WTC11 (cell line): ENCODE data around the gene ARHGEF9.

ENCODE experiments used
- ATF3 ChIP-seq: sonication (generic); formaldehyde crosslinking; conservative IDR thresholded peaks from 2 replicates; pipeline ENCODE4 v1.8.1; 2022; ENCODE audit warnings: mild to moderate bottlenecking, missing genetic modification reagents
- CBFB ChIP-seq: sonication (generic); formaldehyde crosslinking; IDR thresholded peaks from 2 replicates; pipeline ENCODE4 v1.8.1; 2022; ENCODE audit warnings: mild to moderate bottlenecking, low read depth, missing genetic modification reagents
- CTCF ChIP-seq: fragments of 200-600 bp; IDR thresholded peaks from 2 replicates; pipeline ENCODE4 v1.8.0; 2022; ENCODE audit warnings: antibody characterized with exemption
- KAT7 ChIP-seq: sonication (generic); formaldehyde crosslinking; IDR thresholded peaks from 2 replicates; pipeline ENCODE4 v1.8.1; 2023; ENCODE audit warnings: missing genetic modification reagents, mild to moderate bottlenecking, borderline replicate concordance
- MYBL2 ChIP-seq: sonication (generic); formaldehyde crosslinking; IDR thresholded peaks from 2 replicates; pipeline ENCODE4 v1.8.1; 2023; ENCODE audit warnings: mild to moderate bottlenecking, moderate library complexity, missing genetic modification reagents
- NFYB ChIP-seq: sonication (generic); formaldehyde crosslinking; conservative IDR thresholded peaks from 2 replicates; pipeline ENCODE4 v1.8.0; 2022; ENCODE audit warnings: low read depth, missing genetic modification reagents
- NR2C2 ChIP-seq: sonication (generic); formaldehyde crosslinking; IDR thresholded peaks from 2 replicates; pipeline ENCODE4 v1.8.0; 2022; ENCODE audit warnings: mild to moderate bottlenecking, missing genetic modification reagents
- RORB ChIP-seq: fragments of 250-450 bp; sonication (Bioruptor Pico); IDR thresholded peaks from 2 replicates; pipeline ENCODE4 v1.9.0; 2021; ENCODE audit warnings: mild to moderate bottlenecking
- USF1 ChIP-seq: sonication (generic); formaldehyde crosslinking; IDR thresholded peaks from 2 replicates; pipeline ENCODE4 v1.8.0; 2022; ENCODE audit warnings: mild to moderate bottlenecking, missing genetic modification reagents
- ZNF416 ChIP-seq: fragments of 250-450 bp; sonication (Bioruptor Pico); IDR thresholded peaks from 2 replicates; pipeline ENCODE4 v1.9.0; 2021; ENCODE audit warnings: mild to moderate bottlenecking, inconsistent platforms
- TF ChIP-seq, protein P1 (sequence below): sonication (generic); formaldehyde crosslinking; IDR thresholded peaks from 2 replicates; pipeline ENCODE4 v1.8.1; 2023; ENCODE audit warnings: mild to moderate bottlenecking, missing genetic modification reagents, borderline replicate concordance
- TF ChIP-seq, protein P2 (sequence below): sonication (generic); formaldehyde crosslinking; IDR thresholded peaks from 2 replicates; pipeline ENCODE4 v1.8.1; 2023; ENCODE audit warnings: mild to moderate bottlenecking, missing genetic modification reagents
- TF ChIP-seq, protein P3 (sequence below): sonication (generic); formaldehyde crosslinking; IDR thresholded peaks from 2 replicates; pipeline ENCODE4 v1.8.0; 2022; ENCODE audit warnings: mild to moderate bottlenecking, missing genetic modification reagents
- TF ChIP-seq, protein P4 (sequence below): sonication (generic); formaldehyde crosslinking; IDR thresholded peaks from 2 replicates; pipeline ENCODE4 v1.8.1; 2022; ENCODE audit warnings: low read depth, missing genetic modification reagents, borderline replicate concordance

GRCh38 chrX:63737131-63737921 is 47.7 kb downstream of the ARHGEF9 start:
- TF ChIP-seq ATF3 (CRISPR knock-in tag) (no peak), CTCF (no peak), USF1 (CRISPR knock-in tag) (no peak), KAT7 (CRISPR knock-in tag) (no peak), ZNF416 (CRISPR knock-in tag) (no peak), NFYB (no peak), MYBL2 (CRISPR knock-in tag) (no peak), CBFB (CRISPR knock-in tag) (no peak), NR2C2 (CRISPR knock-in tag) (no peak), RORB (CRISPR knock-in tag) (no peak)
- TF ChIP-seq, protein P1, sequence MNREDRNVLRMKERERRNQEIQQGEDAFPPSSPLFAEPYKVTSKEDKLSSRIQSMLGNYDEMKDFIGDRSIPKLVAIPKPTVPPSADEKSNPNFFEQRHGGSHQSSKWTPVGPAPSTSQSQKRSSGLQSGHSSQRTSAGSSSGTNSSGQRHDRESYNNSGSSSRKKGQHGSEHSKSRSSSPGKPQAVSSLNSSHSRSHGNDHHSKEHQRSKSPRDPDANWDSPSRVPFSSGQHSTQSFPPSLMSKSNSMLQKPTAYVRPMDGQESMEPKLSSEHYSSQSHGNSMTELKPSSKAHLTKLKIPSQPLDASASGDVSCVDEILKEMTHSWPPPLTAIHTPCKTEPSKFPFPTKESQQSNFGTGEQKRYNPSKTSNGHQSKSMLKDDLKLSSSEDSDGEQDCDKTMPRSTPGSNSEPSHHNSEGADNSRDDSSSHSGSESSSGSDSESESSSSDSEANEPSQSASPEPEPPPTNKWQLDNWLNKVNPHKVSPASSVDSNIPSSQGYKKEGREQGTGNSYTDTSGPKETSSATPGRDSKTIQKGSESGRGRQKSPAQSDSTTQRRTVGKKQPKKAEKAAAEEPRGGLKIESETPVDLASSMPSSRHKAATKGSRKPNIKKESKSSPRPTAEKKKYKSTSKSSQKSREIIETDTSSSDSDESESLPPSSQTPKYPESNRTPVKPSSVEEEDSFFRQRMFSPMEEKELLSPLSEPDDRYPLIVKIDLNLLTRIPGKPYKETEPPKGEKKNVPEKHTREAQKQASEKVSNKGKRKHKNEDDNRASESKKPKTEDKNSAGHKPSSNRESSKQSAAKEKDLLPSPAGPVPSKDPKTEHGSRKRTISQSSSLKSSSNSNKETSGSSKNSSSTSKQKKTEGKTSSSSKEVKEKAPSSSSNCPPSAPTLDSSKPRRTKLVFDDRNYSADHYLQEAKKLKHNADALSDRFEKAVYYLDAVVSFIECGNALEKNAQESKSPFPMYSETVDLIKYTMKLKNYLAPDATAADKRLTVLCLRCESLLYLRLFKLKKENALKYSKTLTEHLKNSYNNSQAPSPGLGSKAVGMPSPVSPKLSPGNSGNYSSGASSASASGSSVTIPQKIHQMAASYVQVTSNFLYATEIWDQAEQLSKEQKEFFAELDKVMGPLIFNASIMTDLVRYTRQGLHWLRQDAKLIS (CRISPR knock-in tag), result no peak
- TF ChIP-seq, protein P2, sequence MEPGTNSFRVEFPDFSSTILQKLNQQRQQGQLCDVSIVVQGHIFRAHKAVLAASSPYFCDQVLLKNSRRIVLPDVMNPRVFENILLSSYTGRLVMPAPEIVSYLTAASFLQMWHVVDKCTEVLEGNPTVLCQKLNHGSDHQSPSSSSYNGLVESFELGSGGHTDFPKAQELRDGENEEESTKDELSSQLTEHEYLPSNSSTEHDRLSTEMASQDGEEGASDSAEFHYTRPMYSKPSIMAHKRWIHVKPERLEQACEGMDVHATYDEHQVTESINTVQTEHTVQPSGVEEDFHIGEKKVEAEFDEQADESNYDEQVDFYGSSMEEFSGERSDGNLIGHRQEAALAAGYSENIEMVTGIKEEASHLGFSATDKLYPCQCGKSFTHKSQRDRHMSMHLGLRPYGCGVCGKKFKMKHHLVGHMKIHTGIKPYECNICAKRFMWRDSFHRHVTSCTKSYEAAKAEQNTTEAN (CRISPR knock-in tag), result no peak
- TF ChIP-seq, protein P3, sequence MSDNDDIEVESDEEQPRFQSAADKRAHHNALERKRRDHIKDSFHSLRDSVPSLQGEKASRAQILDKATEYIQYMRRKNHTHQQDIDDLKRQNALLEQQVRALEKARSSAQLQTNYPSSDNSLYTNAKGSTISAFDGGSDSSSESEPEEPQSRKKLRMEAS (CRISPR knock-in tag), result no peak
- TF ChIP-seq, protein P4, sequence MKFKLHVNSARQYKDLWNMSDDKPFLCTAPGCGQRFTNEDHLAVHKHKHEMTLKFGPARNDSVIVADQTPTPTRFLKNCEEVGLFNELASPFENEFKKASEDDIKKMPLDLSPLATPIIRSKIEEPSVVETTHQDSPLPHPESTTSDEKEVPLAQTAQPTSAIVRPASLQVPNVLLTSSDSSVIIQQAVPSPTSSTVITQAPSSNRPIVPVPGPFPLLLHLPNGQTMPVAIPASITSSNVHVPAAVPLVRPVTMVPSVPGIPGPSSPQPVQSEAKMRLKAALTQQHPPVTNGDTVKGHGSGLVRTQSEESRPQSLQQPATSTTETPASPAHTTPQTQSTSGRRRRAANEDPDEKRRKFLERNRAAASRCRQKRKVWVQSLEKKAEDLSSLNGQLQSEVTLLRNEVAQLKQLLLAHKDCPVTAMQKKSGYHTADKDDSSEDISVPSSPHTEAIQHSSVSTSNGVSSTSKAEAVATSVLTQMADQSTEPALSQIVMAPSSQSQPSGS (CRISPR knock-in tag), result no peak
